Neural cell (in vitro differentiated cells): ENCODE results near the gene LTBP4. TPM values are rescaled to one million over a fixed set of nuclear protein-coding genes. Genes with fewer than 3 reads are reported as not detected.

Experiments
- H2AFZ ChIP-seq: fragments of 200-600, 300-800 bp; sonication (generic), shearing (Covaris generic); 2 replicates; pipeline ENCODE4 v1.6.0; 2014; ENCODE audit warnings: low read depth, mild to moderate bottlenecking, antibody characterized with exemption, low read length, moderate library complexity
- H3F3A ChIP-seq: fragments of 200-600 bp; shearing (Covaris generic); 2 replicates; pipeline ENCODE4 v1.6.1; 2016; ENCODE audit warnings: mild to moderate bottlenecking, moderate library complexity, mixed read lengths, antibody characterized with exemption, low read length; ENCODE audit not compliant: insufficient read depth, poor library complexity, severe bottlenecking
- H3K27ac ChIP-seq: fragments of 200-600, 300-800 bp; sonication (generic), shearing (Covaris generic); 2 replicates; pipeline ENCODE4 v1.5.1; 2014; ENCODE audit warnings: mild to moderate bottlenecking, low read length, moderate library complexity
- H3K27me3 ChIP-seq: fragments of 300-800, 200-600 bp; sonication (generic), shearing (Covaris generic); 2 replicates; pipeline ENCODE4 v1.6.0; 2014; ENCODE audit warnings: mild to moderate bottlenecking, low read depth, low read length, moderate library complexity; ENCODE audit not compliant: insufficient read depth
- H3K36me3 ChIP-seq: fragments of 300-800, 200-600 bp; sonication (generic), shearing (Covaris generic); 2 replicates; pipeline ENCODE4 v1.5.1; 2014; ENCODE audit warnings: mild to moderate bottlenecking, antibody characterized with exemption, low read length, moderate library complexity; ENCODE audit not compliant: insufficient read depth
- H3K4me2 ChIP-seq: fragments of 300-800, 200-600 bp; sonication (generic), shearing (Covaris generic); 2 replicates; pipeline ENCODE4 v1.6.0; 2014; ENCODE audit warnings: mild to moderate bottlenecking, low read length
- H3K4me3 ChIP-seq: fragments of 300-800, 200-600 bp; sonication (generic), shearing (Covaris generic); 2 replicates; pipeline ENCODE4 v1.5.1; 2014; ENCODE audit warnings: mild to moderate bottlenecking, low read length, moderate library complexity
- H3K79me2 ChIP-seq: fragments of 200-600 bp; shearing (Covaris generic); replicated peaks from 2 replicates; pipeline ENCODE4 v1.6.0; 2014; ENCODE audit warnings: mild to moderate bottlenecking, low read length, moderate library complexity; ENCODE audit not compliant: insufficient read depth
- H3K9ac ChIP-seq: fragments of 300-800, 200-600 bp; sonication (generic), shearing (Covaris generic); 2 replicates; pipeline ENCODE4 v1.6.1; 2016; ENCODE audit warnings: mild to moderate bottlenecking, low read length, mixed read lengths
- H3K9me2 ChIP-seq: fragments of 200-600 bp; shearing (Covaris generic); 2 replicates; pipeline ENCODE4 v1.6.1; 2016; ENCODE audit warnings: mild to moderate bottlenecking, low read length, mixed read lengths; ENCODE audit not compliant: insufficient read depth
- H3K9me3 ChIP-seq: fragments of 200-600, 300-800 bp; sonication (generic), shearing (Covaris generic); 2 replicates; pipeline ENCODE4 v1.6.1; 2016; ENCODE audit warnings: mild to moderate bottlenecking, mixed run types, low read length, moderate library complexity, mixed read lengths
- H4K20me1 ChIP-seq: fragments of 200-600 bp; shearing (Covaris generic); 2 replicates; pipeline ENCODE4 v1.6.1; 2016; ENCODE audit warnings: mild to moderate bottlenecking, mixed run types; ENCODE audit not compliant: insufficient read depth
- EP300 ChIP-seq: fragments of 450-650 bp; conservative IDR thresholded peaks from 2 replicates; pipeline ENCODE4 v1.6.1; 2014; ENCODE audit warnings: antibody characterized with exemption, mild to moderate bottlenecking, moderate library complexity; ENCODE audit not compliant: poor library complexity, severe bottlenecking
- EZH2 ChIP-seq: fragments of 200-600, 300-800 bp; shearing (Covaris generic), sonication (generic); IDR thresholded peaks from 2 replicates; pipeline ENCODE4 v1.6.1; 2014; ENCODE audit warnings: antibody characterized with exemption, low read length, borderline replicate concordance, mild to moderate bottlenecking; ENCODE audit not compliant: insufficient read depth, poor library complexity, severe bottlenecking
- MXI1 ChIP-seq: fragments of 450-650 bp; conservative IDR thresholded peaks from 2 replicates; pipeline ENCODE4 v1.6.1; 2014; ENCODE audit warnings: antibody characterized with exemption, mild to moderate bottlenecking; ENCODE audit not compliant: poor library complexity, severe bottlenecking
- POLR2AphosphoS5 ChIP-seq: IDR thresholded peaks from 2 replicates; pipeline ENCODE4 v1.6.1; 2012
- RAD21 ChIP-seq: fragments of 450-650 bp; conservative IDR thresholded peaks from 2 replicates; pipeline ENCODE4 v1.6.1; 2014; ENCODE audit warnings: antibody characterized with exemption, mild to moderate bottlenecking, moderate library complexity
- REST ChIP-seq: IDR thresholded peaks from 2 replicates; pipeline ENCODE4 v1.6.1; 2012; ENCODE audit warnings: borderline replicate concordance
- SMC3 ChIP-seq: fragments of 450-650 bp; conservative IDR thresholded peaks from 2 replicates; pipeline ENCODE4 v1.6.1; 2014; ENCODE audit warnings: antibody characterized with exemption, mild to moderate bottlenecking, moderate library complexity; ENCODE audit not compliant: poor library complexity
- TAF1 ChIP-seq: IDR thresholded peaks from 2 replicates; pipeline ENCODE4 v1.6.1; 2012; ENCODE audit warnings: low read depth
- polyA plus RNA-seq: library from polyadenylated mRNA; depleted of rRNA; stranded (reverse); fragments of >200 nt; gene quantifications from 2 replicates; pipeline ENCODE4 v1.2.3, GENCODE V29; 2014
- TF ChIP-seq, protein P1 (sequence below): fragments of 450-650 bp; IDR thresholded peaks from 2 replicates; pipeline ENCODE4 v1.5.1; 2014; ENCODE audit warnings: antibody characterized with exemption, mild to moderate bottlenecking, moderate library complexity; ENCODE audit not compliant: poor library complexity, severe bottlenecking

LTBP4 gene
- polyA plus RNA-seq, 1 donor from 2014 or later = 55.6 TPM

- H3K9ac ChIP-seq = peak overlapping the region; percentile 27
- no peaks in the 10 kb centered on the region for H4K20me1 ChIP-seq
- H3K27ac ChIP-seq = no peak overlapping the region
- H3K79me2 ChIP-seq = no peaks in the 10 kb centered on the region
- H3K4me2 ChIP-seq = no peak overlapping the region
- TF ChIP-seq RAD21 (no peak), TAF1 (no peak), REST (no peak), SMC3 (no peak), MXI1 (no peak), POLR2AphosphoS5 (no peak), EZH2 (no peak), EP300 (no peak)
- TF ChIP-seq, protein P1, sequence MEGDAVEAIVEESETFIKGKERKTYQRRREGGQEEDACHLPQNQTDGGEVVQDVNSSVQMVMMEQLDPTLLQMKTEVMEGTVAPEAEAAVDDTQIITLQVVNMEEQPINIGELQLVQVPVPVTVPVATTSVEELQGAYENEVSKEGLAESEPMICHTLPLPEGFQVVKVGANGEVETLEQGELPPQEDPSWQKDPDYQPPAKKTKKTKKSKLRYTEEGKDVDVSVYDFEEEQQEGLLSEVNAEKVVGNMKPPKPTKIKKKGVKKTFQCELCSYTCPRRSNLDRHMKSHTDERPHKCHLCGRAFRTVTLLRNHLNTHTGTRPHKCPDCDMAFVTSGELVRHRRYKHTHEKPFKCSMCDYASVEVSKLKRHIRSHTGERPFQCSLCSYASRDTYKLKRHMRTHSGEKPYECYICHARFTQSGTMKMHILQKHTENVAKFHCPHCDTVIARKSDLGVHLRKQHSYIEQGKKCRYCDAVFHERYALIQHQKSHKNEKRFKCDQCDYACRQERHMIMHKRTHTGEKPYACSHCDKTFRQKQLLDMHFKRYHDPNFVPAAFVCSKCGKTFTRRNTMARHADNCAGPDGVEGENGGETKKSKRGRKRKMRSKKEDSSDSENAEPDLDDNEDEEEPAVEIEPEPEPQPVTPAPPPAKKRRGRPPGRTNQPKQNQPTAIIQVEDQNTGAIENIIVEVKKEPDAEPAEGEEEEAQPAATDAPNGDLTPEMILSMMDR = no peak
- no peaks in the 10 kb centered on the region for H3K9me2 ChIP-seq
- no peaks in the 10 kb centered on the region for H3K9me3 ChIP-seq
- H3K27me3 ChIP-seq = peaks cover 34% of the 10 kb centered on the region
- H3K4me3 ChIP-seq = peak overlapping the region; percentile 61
- H2AFZ ChIP-seq = no peak overlapping the region
- H3F3A ChIP-seq = peaks cover 4% of the 10 kb centered on the region
- H3K36me3 ChIP-seq = no peaks in the 10 kb centered on the region
Measured at GRCh38 chr19:40599902-40600569, 1.1 kb upstream of the LTBP4 start.

DNA sequence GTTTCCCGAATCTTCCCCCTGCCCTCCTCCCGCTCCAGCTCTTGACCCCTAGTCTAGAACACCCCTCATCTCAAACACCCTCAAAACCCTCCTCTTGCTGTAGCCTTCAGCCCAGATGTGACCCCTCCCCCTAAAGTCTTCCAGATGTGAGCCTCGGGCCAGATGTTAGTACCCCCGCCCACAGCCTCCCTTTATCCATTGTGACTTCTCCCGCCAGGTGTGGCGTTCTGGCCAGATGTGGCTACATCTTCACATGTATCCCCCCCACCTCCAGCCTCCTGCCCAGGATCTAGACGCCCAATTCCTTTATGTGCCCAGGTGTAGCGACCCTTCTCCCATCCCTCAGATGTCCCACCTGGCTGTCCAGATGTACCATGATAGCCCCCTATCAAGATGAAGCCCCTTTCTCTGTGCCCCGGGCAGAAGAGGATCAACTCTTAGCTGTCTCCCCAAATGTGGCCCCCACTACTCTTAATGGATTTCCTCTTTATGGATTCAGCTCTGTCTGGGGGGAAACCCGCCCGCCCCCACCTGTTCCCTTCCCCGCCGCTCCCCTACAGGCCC lies 517 bp upstream of the LTBP4 start:
- Histone ChIP-seq H3F3A (peaks cover 4% of the 10 kb centered on the region), H3K4me3 (peak overlapping the region; percentile 31), H3K79me2 (no peaks in the 10 kb centered on the region), H3K9me3 (no peaks in the 10 kb centered on the region), H3K36me3 (no peaks in the 10 kb centered on the region), H3K4me2 (no peak overlapping the region), H3K27me3 (peaks cover 40% of the 10 kb centered on the region), H4K20me1 (no peaks in the 10 kb centered on the region), H2AFZ (no peak overlapping the region), H3K9ac (no peak overlapping the region), H3K9me2 (no peaks in the 10 kb centered on the region), H3K27ac (no peak overlapping the region)
- TF ChIP-seq EP300 (no peak), RAD21 (no peak), MXI1 (no peak), EZH2 (no peak), SMC3 (no peak), POLR2AphosphoS5 (no peak), TAF1 (no peak), REST (no peak)
- TF ChIP-seq, protein P1 = no peak
